Measurements from ENCODE around the gene SETD2.
A peak's percentile ranks its signal among the peaks of the same experiment; 100 is the strongest.

SETD2 gene

DNA sequence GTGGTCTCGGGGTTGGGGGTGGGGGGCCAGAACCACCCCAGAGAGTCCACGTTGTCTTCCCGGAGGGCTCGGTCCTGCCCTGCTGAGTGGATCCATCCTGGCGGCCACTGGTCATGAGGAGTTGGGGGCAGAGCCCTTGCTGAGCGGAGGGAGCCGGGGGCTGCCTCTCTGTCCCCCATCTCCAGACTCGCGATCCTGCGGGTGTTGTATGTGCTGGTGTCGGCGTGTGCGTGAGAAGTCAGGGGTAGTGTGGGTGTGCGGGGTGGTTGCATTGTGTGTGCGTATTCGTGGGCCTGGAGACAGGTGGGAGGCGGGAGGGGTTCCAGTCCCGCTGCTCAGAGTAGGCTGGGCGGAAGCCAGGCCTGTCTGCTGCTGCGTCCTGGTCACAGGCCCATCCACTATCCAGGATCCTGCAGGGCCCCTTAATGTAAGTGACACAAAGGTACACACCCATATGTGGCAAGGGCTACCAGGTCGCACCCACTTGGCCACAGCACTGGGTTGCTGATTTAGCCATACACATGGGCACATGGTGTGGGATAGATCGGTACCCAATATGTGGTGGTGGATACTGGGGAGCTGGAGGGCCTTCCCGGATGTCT lies 153.7 kb downstream of the SETD2 start:
- H3K4me3 ChIP-seq (ENCODE audit: low read length): peak overlapping the region; percentile 80
- H3K27me3 ChIP-seq (ENCODE audit: control insufficient read depth, low read length): no peaks in the 10 kb centered on the region
- H3K27ac ChIP-seq (ENCODE audit: low read depth, low read length): no peak overlapping the region
- H3F3A ChIP-seq (ENCODE audit: control insufficient read depth, insufficient read depth): peaks cover 6% of the 10 kb centered on the region
- H3K79me2 ChIP-seq (ENCODE audit: control insufficient read depth, low read length): no peaks in the 10 kb centered on the region
- peaks cover 19% of the 10 kb centered on the region for H3K4me1 ChIP-seq (ENCODE audit: control insufficient read depth, low read length)
- H3K4me2 ChIP-seq (ENCODE audit: low read length): peak overlapping the region; percentile 96
- no peaks in the 10 kb centered on the region for H3K9me3 ChIP-seq (ENCODE audit: control insufficient read depth, insufficient read depth, low read length)
- no peaks in the 10 kb centered on the region for H3K9me2 ChIP-seq (replicated peaks; ENCODE audit: control insufficient read depth, low read length)
- TF ChIP-seq EZH2phosphoT487 (IDR thresholded peaks at IDR 0.05; ENCODE audit: borderline replicate concordance, low read length): no peak
- TF ChIP-seq, protein P1, sequence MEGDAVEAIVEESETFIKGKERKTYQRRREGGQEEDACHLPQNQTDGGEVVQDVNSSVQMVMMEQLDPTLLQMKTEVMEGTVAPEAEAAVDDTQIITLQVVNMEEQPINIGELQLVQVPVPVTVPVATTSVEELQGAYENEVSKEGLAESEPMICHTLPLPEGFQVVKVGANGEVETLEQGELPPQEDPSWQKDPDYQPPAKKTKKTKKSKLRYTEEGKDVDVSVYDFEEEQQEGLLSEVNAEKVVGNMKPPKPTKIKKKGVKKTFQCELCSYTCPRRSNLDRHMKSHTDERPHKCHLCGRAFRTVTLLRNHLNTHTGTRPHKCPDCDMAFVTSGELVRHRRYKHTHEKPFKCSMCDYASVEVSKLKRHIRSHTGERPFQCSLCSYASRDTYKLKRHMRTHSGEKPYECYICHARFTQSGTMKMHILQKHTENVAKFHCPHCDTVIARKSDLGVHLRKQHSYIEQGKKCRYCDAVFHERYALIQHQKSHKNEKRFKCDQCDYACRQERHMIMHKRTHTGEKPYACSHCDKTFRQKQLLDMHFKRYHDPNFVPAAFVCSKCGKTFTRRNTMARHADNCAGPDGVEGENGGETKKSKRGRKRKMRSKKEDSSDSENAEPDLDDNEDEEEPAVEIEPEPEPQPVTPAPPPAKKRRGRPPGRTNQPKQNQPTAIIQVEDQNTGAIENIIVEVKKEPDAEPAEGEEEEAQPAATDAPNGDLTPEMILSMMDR (IDR thresholded peaks at IDR 0.05; ENCODE audit: low read depth, low read length, poor library complexity, severe bottlenecking): peak; percentile 6
- no peaks in the 10 kb centered on the region for H4K20me1 ChIP-seq (ENCODE audit: control insufficient read depth, insufficient read depth, low read depth, low read length)
- H3K36me3 ChIP-seq (ENCODE audit: control insufficient read depth, low read length): peaks cover 25% of the 10 kb centered on the region

DNA sequence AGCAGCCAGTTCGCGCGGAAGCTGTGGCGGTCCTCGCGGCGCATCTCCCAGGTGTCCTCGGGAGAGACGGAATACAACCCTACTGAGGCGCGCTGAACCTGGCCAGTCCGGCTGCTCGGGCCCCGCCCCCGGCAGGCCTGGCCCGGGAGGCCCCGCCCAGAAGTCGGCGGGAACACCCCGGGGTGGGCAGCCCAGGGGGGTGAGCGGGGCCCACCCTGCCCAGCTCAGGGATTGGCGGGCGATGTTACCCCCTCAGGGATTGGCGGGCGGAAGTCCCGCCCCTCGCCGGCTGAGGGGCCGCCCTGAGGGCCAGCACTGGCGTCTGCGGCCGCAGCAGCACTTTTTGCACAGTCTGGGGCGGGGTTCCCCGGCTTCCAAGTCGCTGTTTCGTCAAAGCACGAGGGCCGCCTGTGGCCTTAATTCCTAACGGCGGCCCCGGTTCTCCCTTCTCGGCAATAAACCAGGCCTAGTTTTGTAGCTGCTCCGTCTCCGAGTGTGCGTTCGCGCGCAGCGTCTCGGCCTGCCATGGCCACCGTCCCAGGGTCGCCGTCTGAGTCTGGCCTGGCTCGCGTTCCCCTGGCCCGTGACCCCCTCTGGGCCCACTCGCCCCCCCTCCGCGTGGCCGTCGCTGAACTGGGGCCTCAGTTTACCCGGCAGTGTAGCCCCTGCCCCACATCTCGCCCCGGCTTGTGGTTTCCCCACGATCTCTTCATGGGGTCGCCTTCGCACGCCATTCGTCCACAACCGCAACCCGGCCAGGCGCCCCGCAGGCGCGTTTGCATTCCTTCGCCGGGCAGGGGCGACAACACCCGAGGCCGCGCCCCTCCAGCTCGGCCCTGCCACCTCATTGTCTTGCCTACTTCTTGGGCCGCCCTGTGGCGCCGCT lies 154.4 kb downstream of the SETD2 start:
- no peaks in the 10 kb centered on the region for H3K9me2 ChIP-seq (replicated peaks; ENCODE audit: control insufficient read depth, low read length)
- TF ChIP-seq, protein P1 (IDR thresholded peaks at IDR 0.05; ENCODE audit: low read depth, low read length, poor library complexity, severe bottlenecking): peak; percentile 21
- no peak for TF ChIP-seq EZH2phosphoT487 (IDR thresholded peaks at IDR 0.05; ENCODE audit: borderline replicate concordance, low read length)
- peak overlapping the region; percentile 36 for H3K27ac ChIP-seq (ENCODE audit: low read depth, low read length)
- no peaks in the 10 kb centered on the region for H3K27me3 ChIP-seq (ENCODE audit: control insufficient read depth, low read length)
- peak overlapping the region; percentile 96 for H3K4me2 ChIP-seq (ENCODE audit: low read length)
- H3K4me3 ChIP-seq (ENCODE audit: low read length): peak overlapping the region; percentile 80
- H3K4me1 ChIP-seq (ENCODE audit: control insufficient read depth, low read length): peaks cover 19% of the 10 kb centered on the region
- H4K20me1 ChIP-seq (ENCODE audit: control insufficient read depth, insufficient read depth, low read depth, low read length): no peaks in the 10 kb centered on the region
- no peaks in the 10 kb centered on the region for H3K9me3 ChIP-seq (ENCODE audit: control insufficient read depth, insufficient read depth, low read length)
- H3K79me2 ChIP-seq (ENCODE audit: control insufficient read depth, low read length): no peaks in the 10 kb centered on the region
- peaks cover 23% of the 10 kb centered on the region for H3K36me3 ChIP-seq (ENCODE audit: control insufficient read depth, low read length)
- peaks cover 6% of the 10 kb centered on the region for H3F3A ChIP-seq (ENCODE audit: control insufficient read depth, insufficient read depth)

DNA sequence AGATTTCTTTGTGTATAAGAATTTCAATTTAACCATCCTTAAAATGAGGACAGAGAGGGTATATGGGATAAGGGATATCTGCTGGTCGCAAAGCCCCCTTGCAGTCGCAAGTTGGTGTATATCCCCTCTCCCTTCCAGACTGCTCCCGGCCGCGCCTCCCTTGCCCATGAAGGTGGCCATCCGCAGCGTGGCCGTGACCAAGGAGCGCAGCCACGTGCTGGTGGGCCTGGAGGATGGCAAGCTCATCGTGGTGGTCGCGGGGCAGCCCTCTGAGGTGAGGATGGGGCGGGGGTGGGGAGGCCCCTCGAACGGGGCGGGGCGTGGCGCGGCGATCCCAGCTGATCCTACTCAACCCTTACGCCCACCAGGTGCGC lies 155.1 kb downstream of the SETD2 start:
- Histone ChIP-seq H3K4me1 (ENCODE audit: control insufficient read depth, low read length) (peaks cover 19% of the 10 kb centered on the region), H4K20me1 (ENCODE audit: control insufficient read depth, insufficient read depth, low read depth, low read length) (no peaks in the 10 kb centered on the region), H3K4me2 (ENCODE audit: low read length) (peak overlapping the region; percentile 96), H3K36me3 (ENCODE audit: control insufficient read depth, low read length) (peaks cover 23% of the 10 kb centered on the region), H3F3A (ENCODE audit: control insufficient read depth, insufficient read depth) (peaks cover 6% of the 10 kb centered on the region), H3K27ac (ENCODE audit: low read depth, low read length) (no peak overlapping the region), H3K4me3 (ENCODE audit: low read length) (peak overlapping the region; percentile 80), H3K9me3 (ENCODE audit: control insufficient read depth, insufficient read depth, low read length) (no peaks in the 10 kb centered on the region), H3K27me3 (ENCODE audit: control insufficient read depth, low read length) (no peaks in the 10 kb centered on the region), H3K9me2 (replicated peaks; ENCODE audit: control insufficient read depth, low read length) (no peaks in the 10 kb centered on the region), H3K79me2 (ENCODE audit: control insufficient read depth, low read length) (no peaks in the 10 kb centered on the region)
- TF ChIP-seq EZH2phosphoT487 (IDR thresholded peaks at IDR 0.05; ENCODE audit: borderline replicate concordance, low read length): no peak
- TF ChIP-seq, protein P1 (IDR thresholded peaks at IDR 0.05; ENCODE audit: low read depth, low read length, poor library complexity, severe bottlenecking): no peak

Measured in DOHH2 (cell line).